Measurements from ENCODE around the gene TMPRSS5. TPM values are rescaled to one million over a fixed set of nuclear protein-coding genes. Genes with fewer than 3 reads are reported as not detected.

The TMPRSS5 gene
- total and polyA plus RNA-seq, 10 of the 15 experiments (the other 5 are each of a cell fraction or from before 2014, with no cell fraction given): 0.05 to 0.85 (median 0.34) TPM; not detected in 2

DNA sequence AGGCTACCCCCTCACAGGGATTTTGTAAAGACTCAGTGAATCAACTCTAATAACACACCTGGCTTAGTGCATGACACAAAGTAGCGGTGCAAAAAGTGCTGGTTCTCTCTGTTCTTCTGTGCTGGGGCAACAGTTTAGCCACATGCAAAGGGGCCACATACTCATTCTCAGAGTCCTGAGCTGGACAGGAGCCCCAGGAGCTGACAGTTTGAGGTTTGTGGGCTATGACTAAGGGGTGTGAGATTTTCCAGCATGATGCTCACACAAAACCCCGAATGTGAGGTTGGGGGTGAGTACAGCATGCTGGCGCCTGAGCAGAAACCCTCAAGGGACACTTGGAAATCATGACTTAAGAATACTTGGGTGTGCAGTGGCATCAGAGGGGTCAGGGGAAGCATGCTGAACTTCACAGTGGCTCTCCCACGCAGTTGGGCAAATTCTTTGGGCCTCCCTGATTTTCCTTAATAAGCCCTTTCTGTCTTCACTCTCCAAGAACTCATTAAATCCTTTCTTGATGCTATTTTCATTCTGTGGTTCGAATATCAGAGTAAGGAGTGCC is 31.0 kb downstream of the TMPRSS5 start (continued):
- TF ChIP-seq USF1 (IDR thresholded peaks at IDR 0.05; ENCODE audit: borderline replicate concordance, extremely low read length, insufficient read depth, low read depth, low read length) (no peak), MEF2B (IDR thresholded peaks at IDR 0.05; ENCODE audit: partially characterized antibody, poor library complexity, severe bottlenecking) (peak; percentile 47), BACH1 (IDR thresholded peaks at IDR 0.05; ENCODE audit: borderline replicate concordance) (peak; percentile 33; the same call in 1 of the 2 replicates), JUNB (IDR thresholded peaks at IDR 0.05) (peak; percentile 58; the same call in 1 of the 2 replicates)

- ATAC-seq (no peak), FAIRE-seq (no peak), DNase-seq (ENCODE audit: low read depth, low spot score) (no peak)
- Histone ChIP-seq H2AFZ (ENCODE audit: control insufficient read depth, low read depth, low read length) (no peak overlapping the region), H3K9ac (ENCODE audit: control insufficient read depth, insufficient read depth, low read length) (no peak overlapping the region), H3K27ac (ENCODE audit: control insufficient read depth, insufficient read depth) (no peak overlapping the region), H3K27me3 (replicated peaks in 1 of 2; ENCODE audit: control insufficient read depth in 2 of 2, insufficient read depth in 2 of 2, low read length in 1 of 2) (no peaks in the 10 kb centered on the region), H3K4me1 (ENCODE audit: control insufficient read depth, insufficient read depth, low read length) (no peaks in the 10 kb centered on the region), H4K20me1 (ENCODE audit: control insufficient read depth, insufficient read depth) (no peaks in the 10 kb centered on the region), H3K4me3 (no peak overlapping the region), H3K79me2 (ENCODE audit: control insufficient read depth, insufficient read depth, low read length) (no peaks in the 10 kb centered on the region), H3K4me2 (ENCODE audit: control insufficient read depth, insufficient read depth) (no peak overlapping the region), H3K36me3 (ENCODE audit: control insufficient read depth in 2 of 2, insufficient read depth in 2 of 2, low read length in 1 of 2) (no peaks in the 10 kb centered on the region), H3K9me3 (replicated peaks; ENCODE audit: control insufficient read depth, insufficient read depth, low read length) (no peaks in the 10 kb centered on the region)
- CTCF ChIA-PET: no interaction called here
- TF ChIP-seq MEF2A (IDR thresholded peaks at IDR 0.05; ENCODE audit: insufficient read depth, low read depth, low read length) (no peak), NR2C1 (IDR thresholded peaks at IDR 0.05) (no peak)
- no TSS peak for BruUV-seq (replicated peaks)
- in situ Hi-C loops (cut with MboI) (no loop called here), intact Hi-C loops (cut with micrococcal nuclease; ENCODE audit: unreplicated experiment) (no loop called here)
- SMC1A ChIA-PET (ENCODE audit: uncharacterized antibody, unreplicated experiment): no interaction called here
- RAD21 ChIA-PET (ENCODE audit: unreplicated experiment): no interaction called here
- POLR2A ChIA-PET: no interaction called here
- 5% methylated on average over 3 of the region's 3 CpGs for WGBS (ENCODE audit: insufficient coverage, insufficient replicate concordance, low lambda C conversion rate, missing lambda C conversion rate)
Observed at GRCh38 chr11:113674397-113674685, 31.8 kb downstream of the TMPRSS5 start.

All from GM12878 (cell line).